Retinal pigment epithelial cell (primary cell): ENCODE measurements around the gene ACOXL.

Source experiments
- DNase-seq: peaks from one replicate; pipeline ENCODE4 v3.0.0-alpha.2; 2010; ENCODE audit warnings: low read depth
- H3K4me3 ChIP-seq: 2 replicates; pipeline ENCODE4 v1.5.1; 2011; ENCODE audit warnings: mild to moderate bottlenecking, low read length, control low read depth, moderate library complexity
- TF ChIP-seq, protein P1 (sequence below): conservative IDR thresholded peaks from 2 replicates; pipeline ENCODE4 v1.5.1; 2011; ENCODE audit warnings: low read depth, low read length, control low read depth, inconsistent platforms

The ACOXL gene

DNA sequence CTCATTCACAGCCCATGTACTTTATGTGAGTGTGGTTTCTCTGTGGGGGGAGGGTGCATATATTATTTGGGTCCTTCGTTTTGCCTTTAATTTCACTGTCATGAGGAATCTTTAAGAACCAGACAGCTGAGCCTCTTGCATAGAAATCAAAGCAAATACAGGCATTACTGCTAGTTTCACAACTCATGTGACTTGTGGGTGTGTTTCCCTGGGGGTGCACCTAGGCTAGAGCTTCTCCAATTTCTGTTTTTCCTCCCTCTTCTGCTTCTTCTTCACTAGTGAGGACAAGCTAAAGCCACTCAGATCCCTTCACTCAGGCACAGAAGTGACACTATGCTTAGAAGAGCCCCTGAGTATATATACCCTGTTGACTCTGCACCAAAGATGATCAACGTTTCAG lies 131.4 kb downstream of the ACOXL start:
- no peak for DNase-seq
- TF ChIP-seq, protein P1, sequence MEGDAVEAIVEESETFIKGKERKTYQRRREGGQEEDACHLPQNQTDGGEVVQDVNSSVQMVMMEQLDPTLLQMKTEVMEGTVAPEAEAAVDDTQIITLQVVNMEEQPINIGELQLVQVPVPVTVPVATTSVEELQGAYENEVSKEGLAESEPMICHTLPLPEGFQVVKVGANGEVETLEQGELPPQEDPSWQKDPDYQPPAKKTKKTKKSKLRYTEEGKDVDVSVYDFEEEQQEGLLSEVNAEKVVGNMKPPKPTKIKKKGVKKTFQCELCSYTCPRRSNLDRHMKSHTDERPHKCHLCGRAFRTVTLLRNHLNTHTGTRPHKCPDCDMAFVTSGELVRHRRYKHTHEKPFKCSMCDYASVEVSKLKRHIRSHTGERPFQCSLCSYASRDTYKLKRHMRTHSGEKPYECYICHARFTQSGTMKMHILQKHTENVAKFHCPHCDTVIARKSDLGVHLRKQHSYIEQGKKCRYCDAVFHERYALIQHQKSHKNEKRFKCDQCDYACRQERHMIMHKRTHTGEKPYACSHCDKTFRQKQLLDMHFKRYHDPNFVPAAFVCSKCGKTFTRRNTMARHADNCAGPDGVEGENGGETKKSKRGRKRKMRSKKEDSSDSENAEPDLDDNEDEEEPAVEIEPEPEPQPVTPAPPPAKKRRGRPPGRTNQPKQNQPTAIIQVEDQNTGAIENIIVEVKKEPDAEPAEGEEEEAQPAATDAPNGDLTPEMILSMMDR: no peak
- H3K4me3 ChIP-seq: no peak overlapping the region

DNA sequence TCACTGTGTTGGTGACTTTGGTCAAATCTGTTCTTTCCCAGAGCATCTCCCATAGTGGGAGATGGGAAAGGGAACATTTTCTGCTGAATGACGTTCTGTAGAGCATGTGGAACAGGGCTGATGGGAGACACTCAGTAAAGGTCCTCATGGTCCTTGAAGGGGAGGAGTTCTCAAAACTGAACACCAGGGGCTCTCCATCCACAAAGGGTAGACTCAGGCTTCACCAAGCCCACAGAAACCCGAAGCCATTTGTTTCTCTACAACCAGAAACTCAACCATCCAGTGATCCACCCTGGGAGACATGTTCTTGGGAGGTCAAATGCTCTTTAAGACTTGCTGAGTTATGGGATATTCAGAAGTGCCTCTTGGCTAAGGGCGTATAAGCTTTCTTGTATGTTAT lies 131.8 kb downstream of the ACOXL start:
- TF ChIP-seq, protein P1: no peak
- DNase-seq: no peak

DNA sequence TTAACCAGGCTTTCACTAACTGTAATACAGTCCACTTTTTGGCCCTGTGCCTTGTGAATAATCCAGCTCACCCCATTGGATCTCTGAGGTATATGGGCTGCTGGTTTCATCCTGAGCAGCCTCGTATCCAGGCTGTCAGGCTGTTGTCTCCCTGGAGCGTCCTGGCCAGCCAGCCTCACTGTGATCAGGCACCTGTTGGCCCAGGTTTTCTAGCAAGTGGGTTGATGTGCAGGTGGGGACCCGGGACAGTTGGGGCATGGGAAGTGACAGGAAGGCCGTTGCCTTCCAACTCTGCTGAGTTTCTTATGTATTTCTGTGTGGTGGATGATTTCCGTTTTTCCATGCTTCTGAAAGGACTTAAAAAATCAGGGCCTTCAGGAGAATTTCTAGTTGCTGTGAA lies 132.4 kb downstream of the ACOXL start:
- no peak for DNase-seq
- no peak overlapping the region for H3K4me3 ChIP-seq
- TF ChIP-seq, protein P1: no peak

More for the DNA sequence above, 131.8 kb downstream of the ACOXL start:
- H3K4me3 ChIP-seq: no peak overlapping the region

DNA sequence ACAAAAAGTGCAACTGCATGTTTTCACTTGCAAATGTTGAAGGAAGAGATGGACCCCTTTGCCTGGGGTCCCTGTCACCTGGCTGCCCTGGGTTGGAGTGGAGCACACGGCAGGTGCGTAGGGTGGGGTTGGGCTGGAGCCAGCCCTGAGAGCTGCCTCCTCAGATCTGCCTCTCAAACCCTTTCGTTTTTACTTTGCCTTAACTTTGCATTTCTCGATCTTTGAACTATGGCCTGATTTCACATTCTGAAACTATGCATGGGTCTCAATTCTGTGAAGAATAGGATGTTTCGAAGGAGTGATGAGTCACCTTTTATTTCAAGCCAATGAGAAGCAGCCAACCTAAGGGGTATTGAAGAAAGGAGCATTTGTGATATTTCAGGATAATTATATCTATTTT lies 132.8 kb downstream of the ACOXL start:
- no peak overlapping the region for H3K4me3 ChIP-seq
- DNase-seq: no peak
- TF ChIP-seq, protein P1: no peak

DNA sequence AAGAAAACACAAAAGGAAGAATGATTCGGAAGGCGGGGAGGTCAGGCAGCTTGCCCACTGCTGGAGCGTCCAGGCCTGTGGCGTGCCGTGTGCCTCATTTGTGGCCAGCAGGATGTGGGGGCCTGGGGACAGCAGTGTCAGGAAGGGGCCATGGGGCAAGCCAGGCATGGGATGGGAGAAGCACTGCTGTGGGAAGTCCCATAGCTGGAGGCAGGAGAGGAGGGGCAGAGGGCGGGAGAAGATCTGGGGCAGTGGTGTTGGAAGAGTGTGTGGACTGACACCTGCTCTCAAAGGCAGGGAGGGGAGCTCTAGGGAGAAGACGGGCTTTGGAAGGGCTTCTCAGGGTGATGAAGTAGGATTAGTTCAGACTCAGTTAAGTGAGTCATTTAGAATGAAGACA lies 133.7 kb downstream of the ACOXL start:
- TF ChIP-seq, protein P1: no peak
- no peak overlapping the region for H3K4me3 ChIP-seq
- DNase-seq: no peak

DNA sequence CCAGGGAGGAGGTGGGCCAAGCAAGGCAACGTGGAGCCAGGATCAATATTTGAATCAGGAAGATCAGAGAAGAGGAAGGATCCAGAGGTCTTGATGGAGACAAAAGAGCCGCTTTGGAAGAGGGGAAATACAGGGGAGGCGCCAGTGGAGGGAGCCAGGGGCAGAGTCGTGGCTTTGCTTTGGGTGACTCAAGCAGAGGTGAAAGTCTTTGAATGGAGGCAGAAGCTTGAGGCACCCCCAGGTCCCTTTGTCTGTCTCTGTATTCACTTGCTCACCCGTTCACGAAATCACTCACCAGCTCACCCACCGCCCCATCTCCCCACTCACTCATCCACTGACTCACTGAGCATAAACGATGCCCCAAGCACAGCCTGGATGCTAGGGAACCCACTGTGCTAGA lies 134.1 kb downstream of the ACOXL start:
- no peak for DNase-seq
- TF ChIP-seq, protein P1: no peak

DNA sequence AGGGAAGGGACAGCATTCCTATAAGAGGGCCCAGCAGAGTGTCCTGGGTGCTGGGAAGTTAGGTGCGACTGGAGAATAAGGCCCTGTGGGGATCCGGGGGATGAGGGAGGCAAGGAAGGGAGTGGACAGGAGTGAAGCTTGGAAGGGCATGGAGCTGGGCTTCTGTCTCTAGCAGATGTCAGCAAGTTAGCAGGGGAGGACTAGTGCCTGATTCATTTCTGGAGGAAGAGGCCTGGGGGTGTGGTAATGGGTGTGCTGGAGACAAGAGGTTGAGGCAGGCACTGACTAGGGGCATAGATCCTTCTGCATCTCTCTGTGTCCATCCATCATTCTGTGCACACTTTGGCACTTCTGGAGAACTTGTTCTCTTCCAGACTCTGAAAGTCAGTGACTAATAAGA lies 134.7 kb downstream of the ACOXL start:
- no peak overlapping the region for H3K4me3 ChIP-seq
- no peak for DNase-seq
- TF ChIP-seq, protein P1: no peak

More for the DNA sequence above, 134.1 kb downstream of the ACOXL start:
- no peak overlapping the region for H3K4me3 ChIP-seq
